Measurements from ENCODE around the gene MCF2L. TPM values are rescaled to one million over a fixed set of nuclear protein-coding genes. Genes with fewer than 3 reads are reported as not detected.

MCF2L gene
- total RNA-seq, 1 donor from 2014 or later: 16.5 TPM

- Mint-ChIP-seq H3K9me3 (ENCODE audit: unreplicated experiment) (no peaks in the 10 kb centered on the region), H3K4me1 (ENCODE audit: unreplicated experiment) (peaks cover 9% of the 10 kb centered on the region), H3K27me3 (ENCODE audit: unreplicated experiment) (peaks cover 25% of the 10 kb centered on the region), H3K4me3 (ENCODE audit: unreplicated experiment) (no peak overlapping the region), H3K36me3 (ENCODE audit: low read depth, unreplicated experiment) (peaks cover 10% of the 10 kb centered on the region), H3K27ac (ENCODE audit: unreplicated experiment) (no peak overlapping the region)
- DNase-seq (ENCODE audit: low spot score): no peak
- no peak for TF ChIP-seq CTCF (IDR thresholded peaks at IDR 0.05; ENCODE audit: unreplicated experiment)
Observed at GRCh38 chr13:113014752-113015745, 46.0 kb downstream of the MCF2L start.

GRCh38 chr13:113015826-113016525 is 47.0 kb downstream of the MCF2L start:
- peaks cover 9% of the 10 kb centered on the region for H3K4me1 Mint-ChIP-seq (ENCODE audit: unreplicated experiment)
- H3K27me3 Mint-ChIP-seq (ENCODE audit: unreplicated experiment): peaks cover 25% of the 10 kb centered on the region
- TF ChIP-seq CTCF (IDR thresholded peaks at IDR 0.05; ENCODE audit: unreplicated experiment): no peak
- peaks cover 11% of the 10 kb centered on the region for H3K36me3 Mint-ChIP-seq (ENCODE audit: low read depth, unreplicated experiment)
- DNase-seq (ENCODE audit: low spot score): no peak
- H3K9me3 Mint-ChIP-seq (ENCODE audit: unreplicated experiment): no peaks in the 10 kb centered on the region
- no peak overlapping the region for H3K4me3 Mint-ChIP-seq (ENCODE audit: unreplicated experiment)
- H3K27ac Mint-ChIP-seq (ENCODE audit: unreplicated experiment): no peak overlapping the region

DNA sequence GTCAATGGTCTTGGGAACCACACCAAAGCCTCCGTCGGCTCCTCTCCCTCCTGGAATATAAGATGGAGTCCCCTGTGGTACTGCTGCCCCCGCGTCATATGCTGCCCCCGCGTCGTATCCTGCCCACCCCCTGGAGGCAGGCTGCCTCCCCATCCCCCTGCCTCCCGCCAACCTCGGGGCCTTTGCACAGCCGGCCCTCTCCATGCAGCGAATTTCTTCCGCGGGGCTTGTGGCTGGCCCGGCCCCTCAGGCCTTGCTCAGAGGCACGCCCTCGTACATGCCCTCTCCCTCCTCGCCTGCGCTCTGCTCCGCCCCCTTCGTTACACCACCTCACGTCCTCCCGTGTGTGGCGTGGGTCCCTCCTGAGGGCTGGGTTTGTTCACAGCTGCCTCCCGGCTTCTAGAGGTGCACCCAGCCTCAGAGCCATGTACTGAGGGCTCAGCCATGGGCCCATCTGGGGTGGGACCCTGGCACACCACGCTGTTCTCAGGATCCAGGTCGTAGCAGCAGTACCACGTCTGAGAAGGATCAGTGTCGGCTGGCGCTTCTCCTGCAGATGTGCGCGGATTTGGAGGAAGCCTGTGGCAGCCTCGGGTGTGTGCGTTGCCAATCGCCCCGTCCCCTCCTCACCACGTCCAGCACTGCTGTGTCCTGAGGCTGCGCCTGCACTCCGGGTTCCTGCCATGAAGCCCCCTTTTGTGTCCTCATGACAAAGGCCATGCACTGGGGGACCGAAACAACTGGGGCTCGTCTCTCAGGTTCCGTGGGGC is 47.7 kb downstream of the MCF2L start:
- H3K9me3 Mint-ChIP-seq (ENCODE audit: unreplicated experiment): no peaks in the 10 kb centered on the region
- no peak overlapping the region for H3K27ac Mint-ChIP-seq (ENCODE audit: unreplicated experiment)
- no peak overlapping the region for H3K4me3 Mint-ChIP-seq (ENCODE audit: unreplicated experiment)
- no peak for DNase-seq (ENCODE audit: low spot score)
- H3K4me1 Mint-ChIP-seq (ENCODE audit: unreplicated experiment): peaks cover 6% of the 10 kb centered on the region
- peaks cover 4% of the 10 kb centered on the region for H3K36me3 Mint-ChIP-seq (ENCODE audit: low read depth, unreplicated experiment)
- TF ChIP-seq CTCF (IDR thresholded peaks at IDR 0.05; ENCODE audit: unreplicated experiment): no peak
- H3K27me3 Mint-ChIP-seq (ENCODE audit: unreplicated experiment): peaks cover 20% of the 10 kb centered on the region

DNA sequence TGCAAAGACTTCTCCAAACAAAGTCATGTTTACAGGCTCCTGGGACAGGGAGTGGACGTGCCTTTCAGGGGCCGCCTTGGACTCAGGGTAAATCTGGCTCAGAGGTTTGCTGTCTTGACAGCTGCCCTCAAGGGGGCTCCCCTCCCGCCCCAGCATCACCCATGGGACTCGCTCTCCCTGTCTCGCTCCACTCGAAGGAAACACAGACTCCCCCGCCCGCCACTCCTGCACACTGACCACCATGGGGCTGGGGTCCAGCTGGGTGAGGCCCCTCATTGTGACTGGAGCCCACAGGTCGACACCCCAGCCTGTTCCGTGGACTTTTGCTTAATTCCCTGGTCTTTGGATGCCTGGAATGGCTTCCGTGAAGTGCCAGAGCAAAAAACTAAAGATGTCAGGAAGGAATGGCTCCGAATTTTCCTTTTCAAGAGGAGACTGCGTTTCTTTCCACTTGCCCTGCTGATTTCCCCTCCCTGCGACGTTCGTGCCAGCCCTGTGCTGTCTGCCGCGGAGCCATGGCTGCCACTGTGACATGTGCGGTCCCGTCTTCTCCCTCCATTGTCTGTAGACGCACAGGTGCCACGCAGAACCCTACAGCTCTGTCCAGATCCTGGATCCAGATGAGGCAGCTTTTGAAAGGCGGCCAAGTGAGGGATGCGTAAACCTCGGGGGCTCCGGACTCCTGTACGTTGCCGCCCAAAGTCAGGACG is 48.6 kb downstream of the MCF2L start:
- Mint-ChIP-seq H3K27me3 (ENCODE audit: unreplicated experiment) (peaks cover 16% of the 10 kb centered on the region), H3K36me3 (ENCODE audit: low read depth, unreplicated experiment) (peaks cover 4% of the 10 kb centered on the region), H3K4me1 (ENCODE audit: unreplicated experiment) (peaks cover 9% of the 10 kb centered on the region), H3K9me3 (ENCODE audit: unreplicated experiment) (no peaks in the 10 kb centered on the region), H3K27ac (ENCODE audit: unreplicated experiment) (no peak overlapping the region), H3K4me3 (ENCODE audit: unreplicated experiment) (no peak overlapping the region)
- DNase-seq (ENCODE audit: low spot score): no peak
- no peak for TF ChIP-seq CTCF (IDR thresholded peaks at IDR 0.05; ENCODE audit: unreplicated experiment)
